Stomach smooth muscle (tissue), 2 donors: ENCODE measurements around the gene ATF2.
A peak's percentile ranks its signal among the peaks of the same experiment; 100 is the strongest.

ENCODE experiments used
- H3K27ac ChIP-seq: one replicate; pipeline ENCODE4 v1.7.0; 2013; ENCODE audit warnings: mild to moderate bottlenecking, low read length, inconsistent platforms
- H3K27me3 ChIP-seq, 2 donors: one replicate each; pipeline ENCODE4 v1.7.0; 2013; ENCODE audit warnings: low read length in 2 of 2; ENCODE audit not compliant: insufficient read depth in 2 of 2, control insufficient read depth in 1 of 2
- H3K36me3 ChIP-seq, 2 donors: one replicate each; pipeline ENCODE4 v1.7.0; 2013; ENCODE audit warnings: low read length in 2 of 2; ENCODE audit not compliant: control insufficient read depth in 2 of 2, insufficient read depth in 2 of 2
- H3K4me1 ChIP-seq: one replicate; pipeline ENCODE4 v1.7.0; 2013; ENCODE audit warnings: low read length; ENCODE audit not compliant: control insufficient read depth, insufficient read depth
- H3K4me3 ChIP-seq, 2 donors: one replicate each; pipeline ENCODE4 v1.7.0; 2013; ENCODE audit warnings: low read length in 2 of 2
- H3K9ac ChIP-seq, 2 donors: one replicate each; pipeline ENCODE4 v1.7.0; 2013; ENCODE audit warnings: low read length in 2 of 2, mild to moderate bottlenecking in 1 of 2
- H3K9me3 ChIP-seq, 2 donors: one replicate each; pipeline ENCODE4 v1.7.0; 2013; ENCODE audit warnings: low read length in 2 of 2; ENCODE audit not compliant: control insufficient read depth in 2 of 2
- donor health status: healthy.
- donor health status: Pancreatic carcinoma.

ATF2 gene

DNA sequence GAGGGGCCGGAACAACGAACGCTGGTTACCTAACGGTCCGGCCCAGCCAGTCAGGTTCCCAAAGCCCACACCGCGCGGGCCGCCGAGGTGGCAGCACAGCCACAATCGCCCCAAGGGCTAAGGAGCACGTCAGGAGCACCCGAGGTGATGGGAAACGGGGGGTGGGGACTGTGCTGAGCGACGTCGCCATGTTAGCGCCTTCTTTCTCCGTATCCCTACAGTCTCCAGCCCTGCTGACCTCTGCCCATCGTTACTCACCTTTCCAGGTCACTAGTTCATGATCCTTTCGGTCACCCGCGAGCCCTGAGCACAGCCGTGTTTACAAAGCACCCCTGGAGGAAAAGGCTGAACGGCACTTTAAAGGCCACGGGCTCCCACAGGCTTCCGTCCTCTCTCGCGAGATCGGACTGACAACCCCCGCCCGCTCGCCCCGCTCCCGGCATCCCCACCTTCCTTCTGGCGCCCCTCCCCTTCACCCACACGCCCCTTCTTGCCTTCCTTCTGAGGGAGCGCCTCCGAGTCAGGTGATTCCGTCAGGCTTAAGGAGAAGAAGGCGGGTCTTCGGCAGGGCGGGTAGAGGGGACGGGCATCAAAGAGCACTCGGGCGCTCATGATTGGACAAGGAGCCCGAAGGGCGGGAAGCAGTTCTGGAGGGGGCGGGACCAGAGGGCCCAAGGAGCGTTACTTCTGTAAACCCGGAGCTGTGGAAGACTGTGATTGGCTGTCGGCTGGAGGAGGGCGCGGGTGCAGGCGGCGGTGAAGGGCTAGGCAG, at the start of gene ATF2:
Gene ATF2 (minus strand): TSS at position 412 of the 772 bp plus-strand sequence. CDS start 31,760 bp downstream, outside the sequence.
- H3K4me3 ChIP-seq = peak within 1 kb of the TSS; percentile 100

GRCh38 chr2:175207741-175208438, 39.9 kb upstream of the ATF2 start:
- Histone ChIP-seq H3K9me3 (no peaks in the 10 kb centered on the region), H3K27ac (no peak overlapping the region), H3K4me1 (no peaks in the 10 kb centered on the region), H3K27me3 (no peaks in the 10 kb centered on the region), H3K4me3 (no peak overlapping the region), H3K9ac (no peak overlapping the region), H3K36me3 (no peaks in the 10 kb centered on the region)

More for the DNA sequence above, at the start of gene ATF2:
- Histone ChIP-seq H3K36me3 (no peaks in the 10 kb centered on the region), H3K4me1 (no peaks in the 10 kb centered on the region), H3K27ac (peak within 1 kb of the TSS; percentile 94), H3K27me3 (no peaks in the 10 kb centered on the region), H3K9ac (peak within 1 kb of the TSS; percentile 99 to 100), H3K9me3 (no peaks in the 10 kb centered on the region)

GRCh38 chr2:175206866-175207265, 38.9 kb upstream of the ATF2 start:
- no peak overlapping the region for H3K4me3 ChIP-seq
- no peaks in the 10 kb centered on the region for H3K4me1 ChIP-seq
- no peaks in the 10 kb centered on the region for H3K27me3 ChIP-seq
- no peak overlapping the region for H3K9ac ChIP-seq
- H3K27ac ChIP-seq = no peak overlapping the region
- H3K9me3 ChIP-seq = no peaks in the 10 kb centered on the region
- H3K36me3 ChIP-seq = no peaks in the 10 kb centered on the region

DNA sequence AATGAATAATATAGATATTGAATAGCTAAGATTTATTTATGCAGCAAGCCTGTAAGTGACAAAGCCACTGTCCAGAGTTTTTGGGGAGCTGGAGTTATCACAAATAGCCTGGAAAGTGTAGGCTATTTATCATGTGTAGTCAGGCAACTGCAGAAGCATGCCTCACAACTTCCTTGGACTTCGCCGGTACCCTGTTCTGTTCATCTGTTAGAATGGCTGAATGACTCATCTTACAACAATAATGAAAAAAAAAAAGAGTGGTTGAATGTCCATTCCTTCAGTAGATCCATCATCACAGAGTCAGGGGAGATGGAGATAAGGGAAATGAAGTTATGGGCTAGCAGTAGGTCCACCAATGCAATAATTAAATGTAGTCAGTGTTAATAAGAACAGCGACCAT, 37.5 kb upstream of the ATF2 start:
- no peaks in the 10 kb centered on the region for H3K27me3 ChIP-seq
- no peak overlapping the region for H3K9ac ChIP-seq
- H3K9me3 ChIP-seq = no peaks in the 10 kb centered on the region
- no peak overlapping the region for H3K4me3 ChIP-seq
- no peaks in the 10 kb centered on the region for H3K36me3 ChIP-seq
- no peaks in the 10 kb centered on the region for H3K4me1 ChIP-seq
- no peak overlapping the region for H3K27ac ChIP-seq

DNA sequence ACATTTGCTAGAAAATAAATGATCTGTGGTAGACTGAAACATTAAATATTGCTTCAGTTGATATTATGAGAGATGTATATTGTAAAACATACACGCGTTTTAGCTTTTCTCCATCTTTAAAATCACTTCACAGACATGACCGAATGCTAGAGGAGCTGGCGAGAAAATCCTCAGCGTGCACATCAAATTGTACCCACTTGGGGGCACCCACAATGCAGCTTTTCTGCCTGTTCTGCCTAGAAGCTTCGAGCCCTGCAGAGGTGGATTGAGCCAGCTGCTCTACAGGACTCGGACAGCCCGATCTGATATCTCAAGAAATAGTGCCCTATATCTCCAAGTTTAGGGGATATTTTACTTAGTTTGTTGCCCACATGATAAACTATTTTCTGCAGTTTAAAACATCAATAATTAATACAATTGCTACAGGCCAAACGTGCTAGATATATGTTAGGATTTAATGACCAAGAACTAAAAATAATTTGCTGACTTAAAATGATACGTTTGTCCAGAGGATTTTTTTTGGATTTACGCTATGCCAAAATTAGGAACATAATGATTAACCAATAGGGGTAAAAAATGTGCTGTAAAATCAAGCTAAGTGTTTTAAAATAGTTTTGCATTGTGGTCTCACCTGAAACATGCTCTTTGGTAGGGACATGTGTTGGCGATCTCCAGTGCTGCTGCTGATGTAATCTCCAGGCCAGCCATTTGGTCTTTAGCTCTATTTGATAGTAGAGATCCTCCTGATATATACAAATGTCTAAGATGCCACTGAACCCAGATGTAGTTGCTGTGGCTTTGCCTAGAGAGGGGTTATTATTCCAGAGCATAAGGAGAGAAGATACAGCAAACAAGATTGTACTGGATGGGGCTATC, 35.9 kb upstream of the ATF2 start:
- Histone ChIP-seq H3K27me3 (no peaks in the 10 kb centered on the region), H3K4me1 (no peaks in the 10 kb centered on the region), H3K4me3 (no peak overlapping the region), H3K9ac (no peak overlapping the region), H3K27ac (no peak overlapping the region), H3K9me3 (no peaks in the 10 kb centered on the region), H3K36me3 (no peaks in the 10 kb centered on the region)

- no peak overlapping the region for H3K9ac ChIP-seq
- no peak overlapping the region for H3K27ac ChIP-seq
- no peak overlapping the region for H3K4me3 ChIP-seq
- H3K36me3 ChIP-seq = no peaks in the 10 kb centered on the region
- no peaks in the 10 kb centered on the region for H3K9me3 ChIP-seq
- H3K4me1 ChIP-seq = no peaks in the 10 kb centered on the region
- H3K27me3 ChIP-seq = no peaks in the 10 kb centered on the region
These were observed 27.0 kb upstream of the ATF2 start for GRCh38 chr2:175195012-175195411.

GRCh38 chr2:175188761-175189160, 20.8 kb upstream of the ATF2 start:
- H3K9me3 ChIP-seq = no peaks in the 10 kb centered on the region

GRCh38 chr2:175187378-175187777, 19.4 kb upstream of the ATF2 start:
- Histone ChIP-seq H3K27me3 (no peaks in the 10 kb centered on the region), H3K27ac (no peak overlapping the region), H3K9me3 (no peaks in the 10 kb centered on the region), H3K36me3 (no peaks in the 10 kb centered on the region), H3K9ac (no peak overlapping the region), H3K4me1 (no peaks in the 10 kb centered on the region), H3K4me3 (no peak overlapping the region)

More at GRCh38 chr2:175188761-175189160, 20.8 kb upstream of the ATF2 start:
- H3K36me3 ChIP-seq = no peaks in the 10 kb centered on the region
- H3K9ac ChIP-seq = no peak overlapping the region
- H3K27ac ChIP-seq = no peak overlapping the region
- H3K27me3 ChIP-seq = no peaks in the 10 kb centered on the region
- no peak overlapping the region for H3K4me3 ChIP-seq
- no peaks in the 10 kb centered on the region for H3K4me1 ChIP-seq

- Histone ChIP-seq H3K4me3 (no peak overlapping the region), H3K4me1 (peaks cover 5% of the 10 kb centered on the region), H3K27ac (no peak overlapping the region), H3K27me3 (no peaks in the 10 kb centered on the region), H3K36me3 (peaks cover 5 to 8% of the 10 kb centered on the region in 2 donors), H3K9ac (no peak overlapping the region), H3K9me3 (no peaks in the 10 kb centered on the region)
These were observed 15.7 kb upstream of the ATF2 start for GRCh38 chr2:175183674-175184073.

DNA sequence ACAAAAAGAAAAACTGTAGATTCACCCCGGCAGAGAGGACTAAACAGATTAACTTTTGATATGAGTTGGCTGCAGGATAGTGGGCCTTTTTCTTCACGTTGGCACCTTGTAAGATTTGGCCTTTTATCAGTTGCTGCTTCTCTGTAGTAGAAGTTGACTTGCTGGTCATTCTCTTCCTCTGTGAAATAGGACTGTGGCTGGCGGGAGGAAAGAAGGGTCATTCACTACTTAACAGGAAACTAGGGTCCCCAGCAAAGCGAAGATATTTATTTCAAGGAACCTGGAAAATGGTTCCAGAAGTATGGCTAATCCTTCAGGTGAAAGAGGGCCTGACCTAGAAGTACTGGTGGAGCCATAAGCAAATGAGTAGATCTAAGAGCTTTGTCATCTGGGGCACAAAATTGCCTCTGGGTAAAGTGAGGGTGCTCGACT, 13.9 kb upstream of the ATF2 start:
- H3K9me3 ChIP-seq = no peaks in the 10 kb centered on the region

More for the DNA sequence above, 13.9 kb upstream of the ATF2 start:
- H3K27ac ChIP-seq = peak overlapping the region; percentile 88
- H3K4me3 ChIP-seq = peak overlapping the region; percentile 71 to 95
- H3K36me3 ChIP-seq = peaks cover 15 to 22% of the 10 kb centered on the region in 2 donors
- no peaks in the 10 kb centered on the region for H3K27me3 ChIP-seq
- peak overlapping the region; percentile 97 to 98 for H3K9ac ChIP-seq
- H3K4me1 ChIP-seq = peaks cover 5% of the 10 kb centered on the region
